HG02588 (cell line): ENCODE measurements around the gene MILR1.
"Not testable (repeated sequence)": the region's sequence is repeated elsewhere in the genome, so short reads cannot be mapped to it uniquely, and the experiment has no call there.

Source experiments
- ATAC-seq: cut with Tn5 transposase; IDR thresholded peaks from one replicate; pipeline ENCODE4 v1.9.1; 2021; ENCODE audit warnings: mild to moderate bottlenecking, moderate library complexity; ENCODE audit not compliant: unreplicated experiment

The MILR1 gene

GRCh38 chr17:64448665-64449512 is at the start of gene MILR1:
MILR1 (plus strand) TSS chr17:64449115; CDS start chr17:64449169, 54 bp downstream.
- ATAC-seq: no peak

- no peak for ATAC-seq
Observed at GRCh38 chr17:64399767-64400156, 49.2 kb upstream of the MILR1 start.

DNA sequence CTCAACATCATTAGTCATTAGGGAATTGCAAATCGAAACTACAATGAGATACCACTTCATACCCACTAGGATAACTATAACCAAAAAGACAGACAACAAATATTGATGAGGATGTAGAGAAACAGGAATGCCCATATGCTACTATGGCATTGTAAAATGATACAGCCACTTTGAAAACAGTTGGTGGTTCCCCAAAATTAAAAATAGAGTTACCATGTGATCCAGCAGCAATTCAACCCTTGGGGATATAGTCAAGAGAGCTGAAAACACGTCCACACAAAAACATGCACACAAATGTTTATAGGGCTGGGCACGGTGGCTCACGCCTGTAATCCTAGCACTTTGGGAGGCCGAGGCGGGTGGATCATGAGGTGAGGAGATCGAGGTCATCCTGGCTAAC is 48.3 kb upstream of the MILR1 start:
- no peak for ATAC-seq

- no peak for ATAC-seq
Observed at GRCh38 chr17:64401244-64401860, 47.6 kb upstream of the MILR1 start.

GRCh38 chr17:64401941-64402340 is 47.0 kb upstream of the MILR1 start:
- no peak for ATAC-seq

DNA sequence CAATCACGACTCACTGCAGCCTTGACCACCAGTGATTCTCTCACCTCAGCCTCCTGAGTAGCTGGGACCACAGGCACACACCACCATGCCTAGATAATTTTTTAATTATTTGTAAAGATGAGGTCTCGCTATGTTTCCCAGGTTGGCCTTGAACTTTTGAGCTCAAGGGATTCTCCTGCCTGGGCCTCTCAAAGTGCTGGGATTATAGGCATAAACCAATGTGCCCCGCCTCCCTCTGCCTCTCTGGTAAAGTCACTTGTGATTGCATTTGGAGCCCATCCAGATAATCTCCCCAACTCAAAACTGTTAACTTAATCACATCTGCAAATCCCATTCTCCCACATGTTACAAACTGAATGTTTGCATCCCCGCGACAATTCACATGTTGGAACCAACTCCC is 46.4 kb upstream of the MILR1 start:
- ATAC-seq: no peak

- ATAC-seq: no peak
Observed at GRCh38 chr17:64403881-64404460, 44.9 kb upstream of the MILR1 start.

- ATAC-seq: no peak
Observed at GRCh38 chr17:64406321-64407200, 42.4 kb upstream of the MILR1 start.

- no peak for ATAC-seq
Observed at GRCh38 chr17:64410750-64411490, 38.0 kb upstream of the MILR1 start.

DNA sequence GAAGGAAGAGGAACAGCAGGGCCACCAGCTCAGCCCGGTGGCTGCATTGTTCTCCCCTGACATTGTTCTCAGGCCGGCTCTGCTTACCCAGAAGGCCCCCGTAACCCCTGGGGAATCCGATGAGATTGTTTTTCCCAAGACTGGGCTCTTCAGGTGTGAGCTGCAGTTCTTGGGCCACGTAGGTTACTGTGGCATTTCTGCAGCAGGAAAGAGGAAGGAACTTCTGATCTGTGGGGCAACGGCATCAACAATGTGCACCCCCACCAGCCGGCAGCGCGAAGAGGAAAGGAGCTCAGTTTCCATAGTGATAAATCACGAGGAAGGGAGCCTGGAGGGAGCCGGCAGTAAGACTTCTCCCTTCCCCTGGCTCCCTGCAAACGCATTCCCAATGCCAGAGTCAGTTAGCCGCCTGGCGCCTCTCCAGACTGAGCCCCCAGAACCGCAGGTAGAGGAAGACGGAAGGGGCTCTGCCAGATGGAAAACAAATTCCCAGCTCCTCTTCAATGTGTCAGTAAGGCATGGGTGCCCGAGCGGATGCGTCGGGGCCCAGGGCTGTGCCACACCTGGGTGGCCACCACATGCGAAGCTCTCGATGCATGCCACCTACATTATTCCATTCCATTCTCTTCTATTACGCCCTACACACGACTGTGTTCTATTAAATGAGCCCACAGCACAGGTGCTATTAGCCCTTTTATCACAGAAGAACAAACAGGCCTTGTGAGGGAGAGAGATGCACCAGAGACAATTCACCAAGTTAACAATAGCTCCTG is 36.7 kb upstream of the MILR1 start:
- no peak for ATAC-seq

GRCh38 chr17:64412944-64413381 is 36.0 kb upstream of the MILR1 start:
- no peak for ATAC-seq

GRCh38 chr17:64413513-64413912 is 35.4 kb upstream of the MILR1 start:
- ATAC-seq: peak; percentile 57

GRCh38 chr17:64418506-64419339 is 30.2 kb upstream of the MILR1 start:
- ATAC-seq: no peak

GRCh38 chr17:64420143-64420670 is 28.7 kb upstream of the MILR1 start:
- ATAC-seq: no peak

GRCh38 chr17:64422121-64422520 is 26.8 kb upstream of the MILR1 start:
- ATAC-seq: not testable (repeated sequence)

GRCh38 chr17:64423881-64424280 is 25.0 kb upstream of the MILR1 start:
- ATAC-seq: no peak

GRCh38 chr17:64424324-64424849 is 24.5 kb upstream of the MILR1 start:
- ATAC-seq: no peak

DNA sequence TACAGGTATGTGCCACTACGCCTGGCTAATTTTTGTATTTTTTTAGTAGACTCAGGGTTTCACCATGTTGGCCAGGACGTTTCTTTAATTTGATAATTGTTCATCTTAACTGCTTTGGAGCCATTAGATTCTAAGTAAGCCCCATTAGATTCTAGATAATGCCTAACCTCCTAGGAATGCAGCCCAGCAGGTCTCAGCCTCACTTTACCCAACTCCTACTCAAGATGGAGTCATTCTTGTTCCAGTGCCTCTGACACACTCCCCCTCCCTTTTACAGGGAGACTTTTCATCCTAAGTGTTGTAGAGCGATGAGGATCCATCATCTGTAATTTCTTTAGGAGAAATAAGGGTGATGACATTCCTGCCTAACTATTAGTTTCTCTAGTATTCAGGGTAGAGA is 23.7 kb upstream of the MILR1 start:
- ATAC-seq: no peak
